ENCODE results near the gene ZNF780A. TPM values are rescaled to one million over a fixed set of nuclear protein-coding genes. Genes with fewer than 3 reads are reported as not detected.

ZNF780A gene
- total and polyA plus RNA-seq, 2 of the 8 experiments (the other 6 are each of a cell fraction or from before 2014, with no cell fraction given) = 3.5 to 12.0 TPM

GRCh38 chr19:40101813-40102212 lies 11.1 kb upstream of the ZNF780A start:
- no peak overlapping the region for H2BK5ac ChIP-seq (ENCODE audit: low read depth, low read length)
- no peak overlapping the region for H3K9ac ChIP-seq (replicated peaks in 1 of 4; ENCODE audit: extremely low read depth in 1 of 4, low read depth in 3 of 4, low read length in 3 of 4)
- H3K18ac ChIP-seq (ENCODE audit: extremely low read depth, low read length) = no peak overlapping the region
- H3K27ac ChIP-seq (ENCODE audit: low read depth, low read length) = no peak overlapping the region
- H3K79me1 ChIP-seq (ENCODE audit: low read depth, low read length) = no peaks in the 10 kb centered on the region; the same call in 1 of the 2 replicates
- H3K4me3 ChIP-seq (ENCODE audit: extremely low read depth in 1 of 4, insufficient read depth in 2 of 4, low read depth in 3 of 4, low read length in 4 of 4) = no peak overlapping the region
- H4K20me1 ChIP-seq (replicated peaks in 1 of 2; ENCODE audit: control insufficient read depth in 1 of 2, insufficient read depth in 2 of 2, low read length in 2 of 2) = no peaks in the 10 kb centered on the region
- no peak overlapping the region for H2BK20ac ChIP-seq (ENCODE audit: low read length)
- H3K27me3 ChIP-seq (replicated peaks in 1 of 4; ENCODE audit: control insufficient read depth in 3 of 4, extremely low read depth in 1 of 4, insufficient read depth in 3 of 4, low read length in 3 of 4) = no peaks in the 10 kb centered on the region
- no peaks in the 10 kb centered on the region for H3K23me2 ChIP-seq (ENCODE audit: low read depth, low read length)
- H3K36me3 ChIP-seq (ENCODE audit: control insufficient read depth in 2 of 4, insufficient read depth in 4 of 4, low read length in 3 of 4) = no peaks in the 10 kb centered on the region
- no peak overlapping the region for H4K5ac ChIP-seq (ENCODE audit: insufficient read length, low read depth, low read length)
- no peak overlapping the region for H2AK5ac ChIP-seq (ENCODE audit: low read depth, low read length)
- no peak overlapping the region for H2BK120ac ChIP-seq (replicated peaks; ENCODE audit: low read depth, low read length)
- WGBS, 2 experiments (ENCODE audit: extremely low coverage in 1 of 2, insufficient coverage in 1 of 2, insufficient read length in 1 of 2, insufficient replicate concordance in 2 of 2, low coverage in 1 of 2, low lambda C conversion rate in 2 of 2, missing lambda C conversion rate in 1 of 2) = 81% methylated on average over 1 of the region's 1 CpG; no CpG with 5 or more reads in 1 of the 2 experiments
- H4K91ac ChIP-seq (replicated peaks; ENCODE audit: insufficient read length, low read length) = no peak overlapping the region
- no peak overlapping the region for H2BK12ac ChIP-seq (ENCODE audit: low read depth, low read length)
- H3K9me3 ChIP-seq (ENCODE audit: insufficient read depth in 2 of 2, low read depth in 1 of 2, low read length in 1 of 2) = peaks cover 6 to 7% of the 10 kb centered on the region in 2 experiments; a peak in 3 of 4 replicates
- H3K4ac ChIP-seq (replicated peaks; ENCODE audit: insufficient read length, low read depth, low read length) = no peak overlapping the region
- H3K56ac ChIP-seq (replicated peaks; ENCODE audit: insufficient read length, low read depth, low read length) = no peak overlapping the region
- H2AFZ ChIP-seq (ENCODE audit: low read length) = no peak overlapping the region
- FAIRE-seq = no peak
- ChIA-PET CTCF (ENCODE audit: partially characterized antibody) (no interaction called here), POLR2A (ENCODE audit: partially characterized antibody) (no interaction called here)
- H2BK15ac ChIP-seq (ENCODE audit: low read length) = no peak overlapping the region
- DNase-seq (ENCODE audit: low read depth in 1 of 2, low spot score in 2 of 2) = no peak
- no peak overlapping the region for H3K4me2 ChIP-seq (ENCODE audit: insufficient read depth in 1 of 2, low read depth in 2 of 2, low read length in 2 of 2)
- no peaks in the 10 kb centered on the region for H3K4me1 ChIP-seq (replicated peaks in 1 of 4; ENCODE audit: control insufficient read depth in 3 of 4, insufficient read depth in 4 of 4, low read length in 3 of 4)
- no peak overlapping the region for H3K14ac ChIP-seq (ENCODE audit: insufficient read length)
- TF ChIP-seq CBX8 (IDR thresholded peaks at IDR 0.05; ENCODE audit: borderline replicate concordance, low read depth, low read length) (no peak), TEAD4 (IDR thresholded peaks at IDR 0.05; ENCODE audit: low read depth, low read length) (no peak), PHF8 (conservative IDR thresholded peaks at IDR 0.05; ENCODE audit: low read depth, low read length) (no peak), CTCF (IDR thresholded peaks at IDR 0.05; ENCODE audit: control extremely low read depth in 1 of 3, insufficient read depth in 1 of 3, low read depth in 1 of 3, low read length in 3 of 3) (no peak)
- no peak overlapping the region for H4K8ac ChIP-seq (ENCODE audit: extremely low read depth, insufficient read depth, low read length)
- no peaks in the 10 kb centered on the region for H3K79me2 ChIP-seq (ENCODE audit: control insufficient read depth in 1 of 2, insufficient read depth in 2 of 2, low read length in 2 of 2)
- H3K23ac ChIP-seq (ENCODE audit: insufficient read length) = no peak overlapping the region

Measured in H1 (cell line).